22Rv1 (cell line): ENCODE measurements around the gene ZNF117.

Experiments
- H3K27ac ChIP-seq: fragments of 450-650 bp; 2 replicates; pipeline ENCODE4 v1.5.1; 2017
- CTCF ChIP-seq: fragments of 450-650 bp; IDR thresholded peaks from 2 replicates; pipeline ENCODE4 v1.5.1; 2017; ENCODE audit warnings: mild to moderate bottlenecking
- ZFX ChIP-seq: fragments of 450-650 bp; IDR thresholded peaks from 2 replicates; pipeline ENCODE4 v1.6.1; 2017; ENCODE audit warnings: antibody characterized with exemption, borderline replicate concordance

The ZNF117 gene

GRCh38 chr7:64997164-64997908 lies 6.5 kb upstream of the ZNF117 start:
- no peak for TF ChIP-seq ZFX
- no peak for TF ChIP-seq CTCF
- H3K27ac ChIP-seq = no peak overlapping the region

- no peak overlapping the region for H3K27ac ChIP-seq
- TF ChIP-seq CTCF = no peak
- TF ChIP-seq ZFX = no peak
Observed at GRCh38 chr7:64996305-64996704, 5.5 kb upstream of the ZNF117 start.

GRCh38 chr7:64993901-64994300 lies 3.1 kb upstream of the ZNF117 start:
- H3K27ac ChIP-seq = no peak overlapping the region
- TF ChIP-seq ZFX (no peak), CTCF (no peak)

- TF ChIP-seq CTCF (no peak), ZFX (no peak)
- H3K27ac ChIP-seq = no peak overlapping the region
Observed at GRCh38 chr7:64992971-64993370, 2.1 kb upstream of the ZNF117 start.

- H3K27ac ChIP-seq = no peak overlapping the region
- no peak for TF ChIP-seq ZFX
- no peak for TF ChIP-seq CTCF
Observed at GRCh38 chr7:64990216-64990615, 620 bp downstream of the ZNF117 start.

- H3K27ac ChIP-seq = no peak overlapping the region
- TF ChIP-seq ZFX (no peak), CTCF (no peak)
Observed at GRCh38 chr7:64978497-64979203, 12.2 kb downstream of the ZNF117 start.

- TF ChIP-seq CTCF = no peak
- no peak for TF ChIP-seq ZFX
Observed at GRCh38 chr7:64965594-64965993, 25.2 kb downstream of the ZNF117 start.

More at GRCh38 chr7:64965594-64965993, 25.2 kb downstream of the ZNF117 start:
- H3K27ac ChIP-seq = no peak overlapping the region
